NCI-H1417 (cell line): ENCODE data around the gene HOXD12.

ENCODE experiments used
- DNase-seq, 3 experiments: peaks; one replicate each; lab custom pipeline; 2025; lab: John Stamatoyannopoulos, UW

The HOXD12 gene

GRCh38 chr2:176118601-176119339 is 19.2 kb downstream of the HOXD12 start:
- peak in 2 of 3 experiments; percentile 6 to 43 for DNase-seq

GRCh38 chr2:176120364-176121189 is 21.0 kb downstream of the HOXD12 start:
- no peak for DNase-seq

- DNase-seq = no peak
These were observed 21.8 kb downstream of the HOXD12 start for GRCh38 chr2:176121190-176122051.

GRCh38 chr2:176122052-176122682 is 22.6 kb downstream of the HOXD12 start:
- no peak for DNase-seq

GRCh38 chr2:176122683-176123410 is 23.3 kb downstream of the HOXD12 start, which contains the start of gene HOXD9:
Gene HOXD9 (plus strand): TSS chr2:176122719. CDS start chr2:176122769, 50 bp downstream.
- no peak for DNase-seq

DNA sequence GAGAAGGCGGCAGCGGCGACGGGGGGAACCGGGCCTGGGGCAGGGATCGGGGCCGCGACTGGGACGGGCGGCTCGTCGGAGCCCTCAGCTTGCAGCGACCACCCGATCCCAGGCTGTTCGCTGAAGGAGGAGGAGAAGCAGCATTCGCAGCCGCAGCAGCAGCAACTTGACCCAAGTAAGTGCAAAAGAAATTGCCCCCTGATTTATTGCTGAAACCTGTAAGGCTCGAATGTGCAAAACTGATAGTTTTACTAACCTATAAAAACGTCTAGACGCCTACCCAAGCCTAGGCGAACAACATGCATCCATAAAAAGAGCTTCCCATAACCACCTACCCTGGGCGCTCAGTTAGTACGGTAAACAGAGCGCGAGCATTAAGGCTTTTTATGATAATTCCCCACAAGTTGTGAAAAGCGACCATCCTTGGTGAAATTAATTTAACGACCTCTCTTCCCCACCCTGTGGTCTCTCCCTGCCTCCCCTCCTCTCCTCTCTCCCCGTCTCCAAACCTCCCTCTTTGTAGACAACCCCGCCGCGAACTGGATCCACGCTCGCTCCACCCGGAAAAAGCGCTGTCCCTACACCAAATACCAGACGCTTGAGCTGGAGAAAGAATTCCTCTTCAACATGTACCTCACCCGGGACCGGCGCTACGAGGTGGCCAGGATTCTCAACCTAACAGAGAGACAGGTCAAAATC is 24.0 kb downstream of the HOXD12 start:
- DNase-seq = no peak

DNA sequence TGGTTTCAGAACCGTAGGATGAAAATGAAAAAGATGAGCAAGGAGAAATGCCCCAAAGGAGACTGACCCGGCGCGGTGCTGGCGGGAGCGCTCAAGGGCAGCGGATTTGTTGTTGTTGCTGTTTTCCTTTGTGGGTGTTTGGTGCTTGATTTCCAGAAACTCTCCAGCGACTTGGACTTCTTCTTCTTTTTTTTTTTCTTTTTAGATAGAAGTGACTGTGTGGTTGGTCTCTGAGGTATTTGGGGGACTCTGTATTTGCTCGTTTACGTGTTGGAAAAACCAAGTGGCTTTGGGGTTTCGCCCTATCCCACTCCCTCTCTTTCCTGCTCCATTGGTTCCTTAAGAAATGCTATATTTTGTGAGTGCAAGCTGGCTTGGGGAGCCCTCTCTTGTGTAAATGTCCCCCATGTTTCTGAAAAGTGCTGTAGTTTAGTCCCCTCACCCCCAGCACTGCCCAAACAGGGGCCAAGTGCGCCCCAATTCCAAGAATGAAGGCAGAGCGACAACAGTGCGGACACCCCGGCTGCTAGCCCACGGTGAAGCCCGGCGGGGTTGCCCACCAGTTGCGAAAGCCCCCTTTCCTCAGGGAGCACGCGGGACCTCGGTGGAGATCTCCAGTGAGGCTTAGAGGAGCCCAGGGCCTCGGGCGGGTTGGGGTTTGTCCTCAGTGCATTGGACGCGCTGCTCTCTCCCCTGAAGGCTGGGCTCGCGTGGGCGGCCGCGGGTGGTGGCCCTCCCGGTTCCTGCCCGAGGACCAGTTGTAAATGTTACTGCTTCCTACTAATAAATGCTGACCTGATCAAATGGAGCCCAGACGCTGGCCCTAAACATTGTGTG is 24.7 kb downstream of the HOXD12 start:
- DNase-seq = no peak

DNA sequence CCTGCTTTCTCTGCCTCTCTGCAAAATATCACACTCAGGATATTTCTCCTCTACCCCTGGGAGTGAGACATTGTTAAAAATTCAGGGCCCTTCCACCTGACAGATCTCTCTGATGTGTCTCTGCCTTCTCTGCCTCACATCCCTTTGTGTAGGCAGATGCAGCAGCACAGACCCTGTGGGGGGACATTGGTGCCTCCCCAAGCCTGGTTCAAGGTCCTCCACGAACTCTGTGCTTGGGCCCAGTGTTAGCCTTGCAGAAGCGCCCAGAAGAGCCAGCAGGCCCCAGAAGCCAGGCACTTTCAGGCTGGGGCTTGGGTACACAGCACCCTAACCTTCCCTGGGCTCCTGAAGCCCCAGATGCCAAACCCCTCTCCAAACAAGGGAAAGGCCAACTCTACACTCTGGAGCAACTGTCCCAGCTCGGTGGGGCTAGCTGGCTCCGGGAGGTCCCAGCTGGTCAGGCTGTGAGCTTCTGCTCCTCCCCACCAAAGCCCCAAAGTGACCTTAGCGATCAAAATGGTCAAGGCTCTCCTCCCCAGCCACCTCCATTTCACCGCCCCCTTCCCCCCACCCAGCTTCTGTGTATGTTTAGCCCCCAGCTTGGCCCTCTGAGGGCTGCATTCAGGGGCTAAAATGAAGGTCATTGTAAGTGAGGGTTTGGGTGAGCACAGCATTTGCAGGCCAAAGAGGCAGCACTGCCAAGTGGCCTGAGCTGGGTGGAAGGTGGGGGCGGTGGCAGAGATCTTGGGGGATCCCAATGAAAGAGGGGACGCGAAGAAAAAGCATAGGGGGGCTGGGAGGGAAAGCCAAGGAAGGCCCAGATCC is 25.6 kb downstream of the HOXD12 start:
- no peak for DNase-seq

DNA sequence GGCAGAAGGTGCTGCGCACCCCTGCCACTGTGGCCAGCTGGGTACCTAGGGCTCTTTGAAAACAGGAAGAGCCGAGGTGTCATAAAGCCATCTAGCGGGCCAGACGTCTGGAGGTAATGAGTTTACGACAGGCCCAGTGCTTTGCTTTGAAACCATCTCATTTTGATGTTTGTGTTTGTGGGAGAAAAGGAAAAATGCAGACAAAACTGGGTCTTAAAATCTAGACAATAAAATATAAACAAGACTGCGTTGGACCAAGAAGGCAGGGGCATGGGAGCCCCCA is 26.1 kb downstream of the HOXD12 start:
- peak in 1 of 3 experiments; percentile 28 for DNase-seq

- DNase-seq = peak; percentile 54 to 87 (median 65)
These were observed 27.6 kb downstream of the HOXD12 start for GRCh38 chr2:176126929-176127773.

DNA sequence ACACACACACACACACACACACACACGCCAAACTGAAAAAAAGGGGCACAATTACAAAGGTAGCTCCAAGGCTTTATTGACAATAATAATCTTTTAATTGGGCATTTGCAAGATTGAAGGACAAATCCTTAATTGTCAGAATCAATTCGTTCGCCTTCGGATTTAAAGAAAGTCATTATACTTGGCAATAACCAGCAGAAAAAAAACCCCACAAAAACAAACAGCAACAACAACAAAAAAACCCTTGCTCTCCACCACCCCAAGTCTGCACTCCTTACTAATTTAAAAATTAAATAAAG is 28.1 kb downstream of the HOXD12 start:
- peak in 1 of 3 experiments; percentile 68 for DNase-seq

GRCh38 chr2:176128172-176128981 is 28.8 kb downstream of the HOXD12 start:
- peak; percentile 8 to 85 (median 84) for DNase-seq

DNA sequence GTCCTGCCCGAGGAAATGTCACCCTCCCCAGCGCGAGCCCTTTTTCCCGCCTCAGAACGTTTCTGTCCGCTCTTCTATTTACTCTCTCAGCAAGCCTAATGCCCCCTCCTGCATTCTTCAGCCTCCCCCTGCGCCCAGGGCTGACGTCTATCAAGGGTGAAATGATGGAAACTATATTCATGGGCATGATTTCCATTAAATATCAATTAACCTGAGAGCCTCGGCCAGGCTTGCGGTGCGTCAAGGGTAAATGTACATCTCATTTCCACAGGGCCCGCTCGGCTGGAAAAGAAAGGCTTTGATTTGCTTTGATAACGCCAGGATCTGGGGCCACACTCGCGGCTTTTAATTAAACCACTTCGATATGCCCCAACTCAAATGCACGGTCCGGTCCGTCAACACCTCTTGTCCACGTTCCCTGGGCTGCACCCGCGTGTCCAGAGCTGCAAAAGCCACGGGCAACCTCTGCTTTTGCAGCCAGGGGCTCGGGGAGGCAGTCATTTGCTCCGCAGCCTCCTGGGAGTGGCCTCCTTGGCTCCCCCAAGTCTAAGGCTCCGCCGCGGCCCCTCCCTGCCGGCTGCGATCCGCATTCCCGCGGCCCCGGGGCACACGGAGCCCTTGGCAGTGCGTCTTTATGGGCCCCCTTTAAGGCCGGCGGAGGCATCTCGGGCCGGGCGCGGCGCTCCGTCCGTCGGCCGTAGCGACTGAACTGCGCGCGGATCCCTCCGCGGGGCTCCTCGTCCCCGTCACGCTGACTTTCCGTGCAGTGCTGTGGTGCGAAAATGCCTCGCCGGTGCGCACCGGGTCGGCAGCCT is 29.6 kb downstream of the HOXD12 start, which contains the start of gene HOXD8:
Gene HOXD8 (plus strand): TSS at position 724 of the 815 bp plus-strand sequence. CDS start 662 bp downstream, outside the sequence.
- DNase-seq = peak; percentile 73 to 93 (median 90)

- peak in 2 of 3 experiments; percentile 45 to 90 for DNase-seq
These were observed 30.2 kb downstream of the HOXD12 start for GRCh38 chr2:176129813-176130146.

GRCh38 chr2:176130147-176130956 is 30.8 kb downstream of the HOXD12 start:
- peak; percentile 45 to 90 (median 86) for DNase-seq
